ENCODE measurements around the gene KIAA0232.
"Not testable (repeated sequence)": the region's sequence is repeated elsewhere in the genome, so short reads cannot be mapped to it uniquely, and the experiment has no call there.

Gene KIAA0232

DNA sequence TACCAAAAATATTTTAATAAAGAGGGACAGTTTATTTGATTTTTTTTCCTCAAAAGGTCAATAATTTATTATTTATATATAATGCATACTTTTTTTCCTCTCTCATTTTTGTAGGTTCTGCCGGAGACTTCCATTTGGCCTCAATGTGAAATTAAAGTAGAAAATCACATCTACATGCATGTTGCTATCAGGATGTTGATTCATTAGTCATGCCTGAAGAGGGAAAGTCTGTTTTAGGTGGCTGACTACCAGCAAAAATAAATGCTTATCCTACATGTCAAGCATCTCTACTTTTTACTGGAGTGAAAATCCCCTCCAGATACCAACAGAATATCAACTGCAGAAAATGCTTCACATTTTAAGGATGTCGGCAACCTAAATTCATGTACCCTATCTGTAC lies 41.5 kb downstream of the KIAA0232 start:
- no peak for DNase-seq (ENCODE audit: low read depth)
- TF ChIP-seq, protein P1, sequence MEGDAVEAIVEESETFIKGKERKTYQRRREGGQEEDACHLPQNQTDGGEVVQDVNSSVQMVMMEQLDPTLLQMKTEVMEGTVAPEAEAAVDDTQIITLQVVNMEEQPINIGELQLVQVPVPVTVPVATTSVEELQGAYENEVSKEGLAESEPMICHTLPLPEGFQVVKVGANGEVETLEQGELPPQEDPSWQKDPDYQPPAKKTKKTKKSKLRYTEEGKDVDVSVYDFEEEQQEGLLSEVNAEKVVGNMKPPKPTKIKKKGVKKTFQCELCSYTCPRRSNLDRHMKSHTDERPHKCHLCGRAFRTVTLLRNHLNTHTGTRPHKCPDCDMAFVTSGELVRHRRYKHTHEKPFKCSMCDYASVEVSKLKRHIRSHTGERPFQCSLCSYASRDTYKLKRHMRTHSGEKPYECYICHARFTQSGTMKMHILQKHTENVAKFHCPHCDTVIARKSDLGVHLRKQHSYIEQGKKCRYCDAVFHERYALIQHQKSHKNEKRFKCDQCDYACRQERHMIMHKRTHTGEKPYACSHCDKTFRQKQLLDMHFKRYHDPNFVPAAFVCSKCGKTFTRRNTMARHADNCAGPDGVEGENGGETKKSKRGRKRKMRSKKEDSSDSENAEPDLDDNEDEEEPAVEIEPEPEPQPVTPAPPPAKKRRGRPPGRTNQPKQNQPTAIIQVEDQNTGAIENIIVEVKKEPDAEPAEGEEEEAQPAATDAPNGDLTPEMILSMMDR (IDR thresholded peaks at IDR 0.05; ENCODE audit: insufficient read depth, low read depth, low read length, missing control alignments): no peak
- no peak overlapping the region for H3K4me3 ChIP-seq (ENCODE audit: low read length)

DNA sequence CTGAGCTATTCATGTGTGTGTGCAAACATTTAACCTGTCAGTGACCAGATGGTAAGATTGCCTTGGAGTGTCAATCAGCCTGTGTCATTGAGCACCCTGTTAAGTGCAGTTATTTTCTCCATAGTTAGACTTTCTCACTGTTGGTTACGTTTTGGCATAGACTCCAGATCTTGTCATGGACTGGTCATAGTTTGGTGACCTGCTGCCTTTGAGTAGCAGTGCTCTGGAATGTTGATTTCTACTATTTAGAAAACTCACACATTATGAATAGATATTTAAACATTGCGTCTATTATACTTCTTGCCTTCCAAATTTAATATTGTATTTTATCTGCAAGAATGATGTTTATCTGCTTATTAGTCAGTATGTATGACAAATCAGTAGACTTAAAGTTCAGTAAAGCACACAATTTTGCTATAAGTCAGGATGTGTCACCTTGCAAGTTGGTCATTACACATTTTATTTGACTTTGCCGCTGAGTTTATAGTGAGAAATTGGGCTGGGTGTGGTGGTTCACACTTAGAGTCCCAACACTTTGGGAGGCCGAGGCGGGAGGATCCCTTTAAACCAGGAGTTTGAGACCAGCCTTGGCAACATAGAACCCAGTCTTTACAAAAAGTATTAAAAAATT lies 42.4 kb downstream of the KIAA0232 start:
- no peak for DNase-seq (ENCODE audit: low read depth)
- no peak overlapping the region for H3K4me3 ChIP-seq (ENCODE audit: low read length)
- TF ChIP-seq, protein P1 (IDR thresholded peaks at IDR 0.05; ENCODE audit: insufficient read depth, low read depth, low read length, missing control alignments): no peak

DNA sequence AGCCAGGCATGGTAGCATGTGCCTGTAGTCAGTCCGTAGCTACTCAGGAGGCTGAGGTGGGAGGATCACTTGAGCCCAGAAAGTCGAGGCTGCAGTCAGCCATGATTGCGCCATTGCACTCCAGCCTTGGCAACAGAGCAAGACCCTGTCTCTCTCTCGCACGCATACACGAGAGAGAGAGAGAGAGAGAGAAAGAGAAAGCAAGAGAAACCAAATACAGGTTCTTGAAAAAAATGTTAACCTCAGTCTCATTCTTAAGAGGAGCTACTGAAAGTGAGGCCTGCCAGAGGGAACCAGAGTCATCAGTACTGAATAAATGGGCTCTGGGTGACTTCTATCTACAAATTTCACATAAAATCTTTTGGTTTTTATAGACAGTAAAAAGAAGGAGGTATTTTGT lies 42.9 kb downstream of the KIAA0232 start:
- TF ChIP-seq, protein P1 (IDR thresholded peaks at IDR 0.05; ENCODE audit: insufficient read depth, low read depth, low read length, missing control alignments): no peak
- no peak for DNase-seq (ENCODE audit: low read depth)
- H3K4me3 ChIP-seq (ENCODE audit: low read length): no peak overlapping the region

DNA sequence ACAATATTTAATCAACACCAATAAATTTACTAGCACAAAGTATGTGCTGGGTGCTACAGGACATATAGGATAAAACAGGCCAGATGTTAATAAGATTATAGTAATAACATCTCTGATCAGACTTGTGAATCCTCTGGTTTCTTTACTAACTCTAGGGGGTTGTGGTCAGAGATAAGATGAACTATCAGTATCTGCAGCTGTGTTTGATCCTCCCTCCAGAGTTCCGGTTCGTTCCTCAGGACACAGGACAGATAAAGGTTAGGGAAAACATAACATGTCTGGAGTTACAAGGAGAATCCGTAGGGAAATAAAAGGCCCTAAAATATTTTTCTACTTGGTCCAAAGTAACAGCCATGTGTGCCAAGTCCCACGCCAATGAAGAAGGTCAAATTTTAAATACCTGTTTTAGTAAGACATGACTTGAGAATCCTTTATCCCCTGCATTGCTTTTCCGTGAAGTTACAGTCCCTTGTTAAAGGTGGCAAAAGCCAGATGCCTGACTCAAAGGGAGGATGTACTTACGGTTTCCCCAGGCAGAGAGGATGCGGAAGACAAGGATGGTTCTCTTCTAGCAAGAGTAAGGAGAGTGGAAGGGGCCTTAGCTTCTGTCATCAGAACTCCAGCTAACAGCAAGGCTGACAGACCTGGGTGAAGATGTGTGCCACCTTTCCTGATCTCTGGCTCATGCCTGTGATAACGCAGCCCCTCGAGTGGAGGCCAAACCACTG lies 44.4 kb downstream of the KIAA0232 start:
- H3K4me3 ChIP-seq (ENCODE audit: low read length): no peak overlapping the region
- DNase-seq (ENCODE audit: low read depth): no peak
- TF ChIP-seq, protein P1 (IDR thresholded peaks at IDR 0.05; ENCODE audit: insufficient read depth, low read depth, low read length, missing control alignments): no peak

DNA sequence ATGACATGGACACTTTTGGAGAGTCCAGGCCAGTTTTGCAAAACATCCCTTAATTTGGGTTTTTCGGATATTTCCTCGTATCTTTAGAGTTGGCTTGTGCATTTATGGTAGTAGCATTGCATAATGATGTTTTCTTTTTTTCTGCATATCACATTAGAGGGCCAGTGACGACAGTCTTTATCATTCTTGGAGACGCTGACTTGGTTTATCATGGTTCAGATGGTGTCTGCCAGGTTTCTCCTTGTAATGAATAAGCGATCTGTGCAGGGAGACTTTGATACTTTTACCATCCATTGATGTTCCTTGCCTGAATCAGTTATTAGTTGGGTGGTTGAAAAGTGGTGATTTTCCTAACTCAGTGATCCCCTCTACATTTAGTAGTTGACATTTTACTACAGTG lies 46.6 kb downstream of the KIAA0232 start:
- no peak overlapping the region for H3K4me3 ChIP-seq (ENCODE audit: low read length)
- DNase-seq (ENCODE audit: low read depth): no peak
- TF ChIP-seq, protein P1 (IDR thresholded peaks at IDR 0.05; ENCODE audit: insufficient read depth, low read depth, low read length, missing control alignments): no peak

DNA sequence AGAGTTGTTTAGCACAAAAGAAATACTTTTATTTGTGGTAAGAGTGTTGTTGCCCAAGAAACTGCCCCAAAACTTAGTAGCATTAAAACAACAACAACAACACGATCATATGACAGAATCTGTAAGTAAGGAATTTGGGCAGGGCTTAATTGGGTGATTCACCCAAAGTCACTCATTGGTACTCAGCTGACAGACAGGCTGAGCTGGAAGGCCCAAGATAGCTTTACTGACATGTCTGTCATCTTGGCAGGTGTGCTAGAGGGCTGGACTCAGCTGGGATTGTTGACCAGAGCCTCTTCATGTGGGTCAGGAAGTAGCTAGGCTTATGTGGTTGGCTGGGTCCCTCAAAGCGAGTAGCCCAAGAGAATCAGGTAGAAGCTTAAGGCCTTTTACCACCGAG lies 52.3 kb downstream of the KIAA0232 start:
- H3K4me3 ChIP-seq (ENCODE audit: low read length): no peak overlapping the region
- TF ChIP-seq, protein P1 (IDR thresholded peaks at IDR 0.05; ENCODE audit: insufficient read depth, low read depth, low read length, missing control alignments): no peak
- peak; percentile 90 for DNase-seq (ENCODE audit: low read depth)

DNA sequence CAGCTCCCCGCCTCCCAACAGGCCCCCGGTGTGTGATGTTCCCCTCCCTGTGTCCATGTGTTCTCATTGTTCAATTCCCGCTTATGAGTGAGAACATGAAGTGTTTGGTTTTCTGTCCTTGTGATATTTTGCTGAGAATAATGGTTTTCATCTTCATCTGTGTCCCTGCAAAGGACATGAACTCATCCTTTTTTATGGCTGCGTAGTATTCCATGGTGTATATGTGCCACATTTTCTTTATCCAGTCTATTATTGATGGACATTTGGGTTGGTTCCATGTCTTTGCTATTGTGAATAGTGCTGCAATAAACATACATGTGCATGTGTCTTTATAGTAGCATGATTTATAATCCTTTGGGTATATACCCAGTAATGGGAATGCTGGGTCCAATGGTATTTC lies 53.1 kb downstream of the KIAA0232 start:
- DNase-seq (ENCODE audit: low read depth); H3K4me3 ChIP-seq (ENCODE audit: low read length): not testable (repeated sequence)

DNA sequence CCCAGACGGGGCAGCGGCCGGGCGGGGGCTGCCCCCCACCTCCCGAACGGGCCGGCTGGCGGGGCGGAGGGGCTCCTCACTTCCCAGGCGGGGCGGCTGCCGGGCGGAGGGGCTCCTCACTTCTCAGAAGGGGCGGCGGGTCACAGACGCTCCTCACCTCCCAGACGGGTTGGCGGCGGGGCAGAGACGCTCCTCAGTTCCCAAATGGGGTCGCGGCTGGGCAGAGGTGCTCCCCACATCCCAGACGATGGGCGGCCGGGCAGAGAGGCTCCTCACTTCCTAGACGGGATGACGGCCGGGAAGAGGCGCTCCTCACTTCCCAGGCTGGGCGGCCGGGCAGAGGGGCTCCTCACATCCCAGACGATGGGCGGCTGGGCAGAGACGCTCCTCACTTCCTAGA lies 54.6 kb downstream of the KIAA0232 start:
- DNase-seq (ENCODE audit: low read depth); H3K4me3 ChIP-seq (ENCODE audit: low read length): not testable (repeated sequence)

All from epithelial cell of esophagus (primary cell).